Mesendoderm (in vitro differentiated cells): ENCODE results near the gene CHD6.

ENCODE experiments used
- DNase-seq: peaks from one replicate; pipeline ENCODE4 v3.0.0; 2013
- H2AK5ac ChIP-seq: 2 replicates; pipeline ENCODE4 v1.6.1; 2013; ENCODE audit warnings: low read length, inconsistent platforms
- H2BK120ac ChIP-seq: 2 replicates; pipeline ENCODE4 v1.6.1; 2013; ENCODE audit warnings: low read depth, mild to moderate bottlenecking, low read length, moderate library complexity, mixed read lengths
- H2BK15ac ChIP-seq: replicated peaks from 2 replicates; pipeline ENCODE4 v1.6.1; 2013; ENCODE audit warnings: low read depth, mild to moderate bottlenecking, moderate library complexity
- H2BK5ac ChIP-seq: 2 replicates; pipeline ENCODE4 v1.6.1; 2013; ENCODE audit warnings: low read length, inconsistent platforms
- H3K18ac ChIP-seq: 2 replicates; pipeline ENCODE4 v1.6.1; 2013; ENCODE audit warnings: mild to moderate bottlenecking, low read length, mixed read lengths
- H3K23ac ChIP-seq: one replicate; pipeline ENCODE4 v1.6.1; 2013; ENCODE audit warnings: low read length
- H3K27ac ChIP-seq: 2 replicates; pipeline ENCODE4 v1.5.1; 2013; ENCODE audit warnings: low read depth, mild to moderate bottlenecking, inconsistent platforms, low read length, moderate library complexity
- H3K27me3 ChIP-seq: 2 replicates; pipeline ENCODE4 v1.6.1; 2013; ENCODE audit warnings: low read length, control low read depth, mild to moderate bottlenecking, inconsistent platforms; ENCODE audit not compliant: insufficient read depth, poor library complexity
- H3K36me3 ChIP-seq: 2 replicates; pipeline ENCODE4 v1.6.1; 2013; ENCODE audit warnings: low read length, inconsistent platforms; ENCODE audit not compliant: control insufficient read depth, insufficient read depth
- H3K4ac ChIP-seq: one replicate; pipeline ENCODE4 v1.6.1; 2013; ENCODE audit warnings: low read depth, mild to moderate bottlenecking, low read length, moderate library complexity
- H3K4me1 ChIP-seq: 2 replicates; pipeline ENCODE4 v1.6.1; 2013; ENCODE audit warnings: low read depth, low read length, inconsistent platforms; ENCODE audit not compliant: control insufficient read depth
- H3K4me2 ChIP-seq: 2 replicates; pipeline ENCODE4 v1.6.1; 2013; ENCODE audit warnings: low read length
- H3K4me3 ChIP-seq: 2 replicates; pipeline ENCODE4 v1.5.1; 2013; ENCODE audit warnings: mild to moderate bottlenecking, low read length
- H3K56ac ChIP-seq: one replicate; pipeline ENCODE4 v1.6.1; 2013; ENCODE audit warnings: low read length
- H3K79me1 ChIP-seq: 2 replicates; pipeline ENCODE4 v1.6.1; 2013; ENCODE audit warnings: low read length, inconsistent platforms
- H3K79me2 ChIP-seq: 2 replicates; pipeline ENCODE4 v1.6.1; 2013; ENCODE audit warnings: mild to moderate bottlenecking, low read length; ENCODE audit not compliant: control insufficient read depth, insufficient read depth
- H3K9ac ChIP-seq: 2 replicates; pipeline ENCODE4 v1.6.1; 2013; ENCODE audit warnings: low read length, inconsistent platforms
- H4K5ac ChIP-seq: one replicate; pipeline ENCODE4 v1.6.1; 2013; ENCODE audit warnings: low read length
- H4K8ac ChIP-seq: one replicate; pipeline ENCODE4 v1.6.1; 2013; ENCODE audit warnings: low read depth, mild to moderate bottlenecking, control low read depth, low read length, moderate library complexity
- WGBS: extraction: QIAGEN DNeasy Blood & Tissue Kit; methylation state at CpG from one replicate; pipeline ENCODE4 v1.1.7; 2013; ENCODE audit warnings: low lambda C conversion rate, missing lambda C conversion rate; ENCODE audit not compliant: insufficient coverage; ENCODE audit errors: extremely low coverage; 5-methylcytosine and 5-hydroxymethylcytosine counted together

Gene CHD6

GRCh38 chr20:41392295-41392694, 225.9 kb downstream of the CHD6 start:
- Histone ChIP-seq H3K56ac (no peak overlapping the region), H2BK120ac (no peak overlapping the region), H4K5ac (no peak overlapping the region), H3K9ac (no peak overlapping the region), H3K23ac (no peak overlapping the region), H3K4me1 (peaks cover 2% of the 10 kb centered on the region), H2BK15ac (no peak overlapping the region), H3K4me3 (no peak overlapping the region), H3K27me3 (no peaks in the 10 kb centered on the region), H3K4me2 (no peak overlapping the region), H4K8ac (no peak overlapping the region), H3K36me3 (no peaks in the 10 kb centered on the region), H3K18ac (no peak overlapping the region), H3K79me2 (no peaks in the 10 kb centered on the region), H3K27ac (no peak overlapping the region), H2AK5ac (no peak overlapping the region), H3K4ac (no peak overlapping the region), H2BK5ac (no peak overlapping the region), H3K79me1 (no peaks in the 10 kb centered on the region)
- DNase-seq, result no peak
- WGBS, result no CpG with 5 or more reads among the region's 1 CpG

- H3K36me3 ChIP-seq, result no peaks in the 10 kb centered on the region
- no peak overlapping the region for H2BK15ac ChIP-seq
- no peak overlapping the region for H3K23ac ChIP-seq
- no peak overlapping the region for H3K18ac ChIP-seq
- no peak overlapping the region for H4K5ac ChIP-seq
- no peak overlapping the region for H2AK5ac ChIP-seq
- no peak overlapping the region for H3K4ac ChIP-seq
- H3K4me2 ChIP-seq, result no peak overlapping the region
- no peaks in the 10 kb centered on the region for H3K79me1 ChIP-seq
- H3K4me3 ChIP-seq, result no peak overlapping the region
- H3K79me2 ChIP-seq, result no peaks in the 10 kb centered on the region
- DNase-seq, result peak; percentile 90
- H3K27ac ChIP-seq, result no peak overlapping the region
- H3K4me1 ChIP-seq, result peaks cover 2% of the 10 kb centered on the region
- no peaks in the 10 kb centered on the region for H3K27me3 ChIP-seq
- no peak overlapping the region for H3K56ac ChIP-seq
- no peak overlapping the region for H3K9ac ChIP-seq
- no peak overlapping the region for H4K8ac ChIP-seq
- no CpG with 5 or more reads among the region's 10 CpGs for WGBS
- no peak overlapping the region for H2BK120ac ChIP-seq
- no peak overlapping the region for H2BK5ac ChIP-seq
Measured at GRCh38 chr20:41391587-41392001, 226.6 kb downstream of the CHD6 start.

- no peak overlapping the region for H3K9ac ChIP-seq
- no CpG with 5 or more reads among the region's 3 CpGs for WGBS
Measured at GRCh38 chr20:41390889-41391288, 227.3 kb downstream of the CHD6 start.

GRCh38 chr20:41387444-41387851, 230.7 kb downstream of the CHD6 start:
- no peaks in the 10 kb centered on the region for H3K36me3 ChIP-seq
- H2BK5ac ChIP-seq, result no peak overlapping the region
- H3K23ac ChIP-seq, result no peak overlapping the region
- no peak overlapping the region for H3K9ac ChIP-seq
- H3K27me3 ChIP-seq, result no peaks in the 10 kb centered on the region
- no peak overlapping the region for H2BK120ac ChIP-seq
- DNase-seq, result peak; percentile 61
- H3K79me2 ChIP-seq, result no peaks in the 10 kb centered on the region
- no peak overlapping the region for H3K4ac ChIP-seq
- no peak overlapping the region for H2AK5ac ChIP-seq
- no peaks in the 10 kb centered on the region for H3K4me1 ChIP-seq
- no peak overlapping the region for H2BK15ac ChIP-seq
- H4K5ac ChIP-seq, result no peak overlapping the region
- H3K79me1 ChIP-seq, result no peaks in the 10 kb centered on the region
- WGBS, result no CpG with 5 or more reads among the region's 9 CpGs
- no peak overlapping the region for H4K8ac ChIP-seq
- H3K56ac ChIP-seq, result no peak overlapping the region
- H3K27ac ChIP-seq, result no peak overlapping the region
- no peak overlapping the region for H3K18ac ChIP-seq
- no peak overlapping the region for H3K4me2 ChIP-seq
- no peak overlapping the region for H3K4me3 ChIP-seq

More at GRCh38 chr20:41390889-41391288, 227.3 kb downstream of the CHD6 start:
- Histone ChIP-seq H3K18ac (no peak overlapping the region), H3K27me3 (no peaks in the 10 kb centered on the region), H4K5ac (no peak overlapping the region), H3K4ac (no peak overlapping the region), H3K79me2 (no peaks in the 10 kb centered on the region), H3K36me3 (no peaks in the 10 kb centered on the region), H2BK120ac (no peak overlapping the region), H3K79me1 (no peaks in the 10 kb centered on the region), H2AK5ac (no peak overlapping the region), H2BK15ac (no peak overlapping the region), H3K4me1 (no peaks in the 10 kb centered on the region), H3K23ac (no peak overlapping the region), H3K4me3 (no peak overlapping the region), H2BK5ac (no peak overlapping the region), H4K8ac (no peak overlapping the region), H3K56ac (no peak overlapping the region), H3K27ac (no peak overlapping the region), H3K4me2 (no peak overlapping the region)
- no peak for DNase-seq

- H3K4me3 ChIP-seq, result no peak overlapping the region
- H3K56ac ChIP-seq, result no peak overlapping the region
- H2BK120ac ChIP-seq, result no peak overlapping the region
- H4K5ac ChIP-seq, result no peak overlapping the region
- H3K27me3 ChIP-seq, result no peaks in the 10 kb centered on the region
- H2AK5ac ChIP-seq, result no peak overlapping the region
- H3K4me2 ChIP-seq, result no peak overlapping the region
- no peaks in the 10 kb centered on the region for H3K36me3 ChIP-seq
- H3K9ac ChIP-seq, result no peak overlapping the region
- no peak overlapping the region for H3K18ac ChIP-seq
- DNase-seq, result no peak
- H3K27ac ChIP-seq, result no peak overlapping the region
- no peak overlapping the region for H2BK5ac ChIP-seq
- H3K79me1 ChIP-seq, result no peaks in the 10 kb centered on the region
- H4K8ac ChIP-seq, result no peak overlapping the region
- no peaks in the 10 kb centered on the region for H3K4me1 ChIP-seq
- no CpG with 5 or more reads among the region's 14 CpGs for WGBS
- H3K79me2 ChIP-seq, result no peaks in the 10 kb centered on the region
- no peak overlapping the region for H3K4ac ChIP-seq
- H3K23ac ChIP-seq, result no peak overlapping the region
- no peak overlapping the region for H2BK15ac ChIP-seq
Measured at GRCh38 chr20:41386502-41387427, 231.4 kb downstream of the CHD6 start.
